Neuronal stem cell (in vitro differentiated cells): ENCODE data around the gene PCK1.
A peak's percentile ranks its signal among the peaks of the same experiment; 100 is the strongest.

Experiments
- DNase-seq: peaks from one replicate; pipeline ENCODE4 v3.0.0-alpha.2; 2013; ENCODE audit warnings: low spot score
- H2AFZ ChIP-seq: one replicate; pipeline ENCODE4 v1.6.1; 2013; ENCODE audit warnings: mild to moderate bottlenecking, low read length, inconsistent platforms
- H2AK5ac ChIP-seq: 2 replicates; pipeline ENCODE4 v1.6.1; 2013; ENCODE audit warnings: low read depth, mild to moderate bottlenecking, inconsistent platforms, low read length, moderate library complexity, mixed read lengths
- H2BK120ac ChIP-seq: 2 replicates; pipeline ENCODE4 v1.6.1; 2013; ENCODE audit warnings: low read depth, mild to moderate bottlenecking, inconsistent platforms, low read length, moderate library complexity, mixed read lengths
- H2BK12ac ChIP-seq: one replicate; pipeline ENCODE4 v1.6.1; 2013; ENCODE audit warnings: low read length, inconsistent platforms
- H2BK15ac ChIP-seq: 2 replicates; pipeline ENCODE4 v1.6.1; 2013; ENCODE audit warnings: mild to moderate bottlenecking, low read length, inconsistent platforms, mixed read lengths
- H2BK5ac ChIP-seq: one replicate; pipeline ENCODE4 v1.6.1; 2013; ENCODE audit warnings: inconsistent platforms, mild to moderate bottlenecking, low read length, moderate library complexity
- H3K14ac ChIP-seq: one replicate; pipeline ENCODE4 v1.6.1; 2013; ENCODE audit warnings: low read length, inconsistent platforms
- H3K18ac ChIP-seq: 2 replicates; pipeline ENCODE4 v1.6.1; 2013; ENCODE audit warnings: low read length, inconsistent platforms
- H3K23ac ChIP-seq: 2 replicates; pipeline ENCODE4 v1.6.1; 2013; ENCODE audit warnings: low read depth, mild to moderate bottlenecking, mixed read lengths, low read length, inconsistent platforms; ENCODE audit not compliant: poor library complexity
- H3K27ac ChIP-seq: replicated peaks from 3 replicates; pipeline ENCODE4 v1.5.1; 2013; ENCODE audit warnings: low read length, inconsistent platforms
- H3K27me3 ChIP-seq, 3 experiments: 2 replicates each; pipeline ENCODE4 v1.6.1; 2013; ENCODE audit warnings: low read length in 3 of 3, mild to moderate bottlenecking in 2 of 3, inconsistent platforms in 1 of 3, low read depth in 1 of 3, mixed read lengths in 1 of 3, moderate library complexity in 1 of 3; ENCODE audit not compliant: control insufficient read depth in 3 of 3, insufficient read depth in 3 of 3
- H3K36me3 ChIP-seq, 2 donors: replicated peaks in 1 of 2; 2 replicates each; pipeline ENCODE4 v1.6.1; 2013; ENCODE audit warnings: low read length in 2 of 2; ENCODE audit not compliant: control insufficient read depth in 2 of 2, insufficient read depth in 2 of 2
- H3K4ac ChIP-seq: 2 replicates; pipeline ENCODE4 v1.6.1; 2013; ENCODE audit warnings: inconsistent platforms, mild to moderate bottlenecking, low read length, moderate library complexity
- H3K4me1 ChIP-seq, 2 donors: 1 replicate in 1 of 2; 2 replicates in 1 of 2; pipeline ENCODE4 v1.6.1; 2013; ENCODE audit warnings: low read length in 2 of 2, low read depth in 1 of 2; ENCODE audit not compliant: control insufficient read depth in 2 of 2, insufficient read depth in 1 of 2
- H3K4me2 ChIP-seq: one replicate; pipeline ENCODE4 v1.6.1; 2013; ENCODE audit warnings: mild to moderate bottlenecking, low read length, inconsistent platforms; ENCODE audit not compliant: insufficient read depth, poor library complexity, severe bottlenecking
- H3K4me3 ChIP-seq, 2 donors: 2 replicates each; pipeline ENCODE4 v1.5.1; 2013; ENCODE audit warnings: low read length in 2 of 2, mild to moderate bottlenecking in 2 of 2, inconsistent platforms in 1 of 2, moderate library complexity in 1 of 2
- H3K79me1 ChIP-seq: one replicate; pipeline ENCODE4 v1.6.1; 2013; ENCODE audit warnings: low read depth, mild to moderate bottlenecking, inconsistent platforms, low read length, moderate library complexity
- H3K9ac ChIP-seq: one replicate; pipeline ENCODE4 v1.6.1; 2013; ENCODE audit warnings: mild to moderate bottlenecking, low read depth, low read length, inconsistent platforms; ENCODE audit not compliant: poor library complexity
- H3K9me3 ChIP-seq, 2 donors: replicated peaks in 1 of 2; 2 replicates each; pipeline versions ENCODE3 to v1.6.1; 2013; ENCODE audit warnings: low read length in 2 of 2, mild to moderate bottlenecking in 2 of 2, inconsistent platforms in 1 of 2, low read depth in 1 of 2, mixed read lengths in 1 of 2, moderate library complexity in 1 of 2; ENCODE audit not compliant: control insufficient read depth in 2 of 2, insufficient read depth in 1 of 2
- H4K8ac ChIP-seq: one replicate; pipeline ENCODE4 v1.6.1; 2013; ENCODE audit warnings: low read depth, mild to moderate bottlenecking, inconsistent platforms, low read length, moderate library complexity
- H4K91ac ChIP-seq: one replicate; pipeline ENCODE4 v1.6.1; 2013; ENCODE audit warnings: low read length, low read depth, mild to moderate bottlenecking, inconsistent platforms; ENCODE audit not compliant: poor library complexity
- WGBS, 2 donors: extraction: QIAGEN DNeasy Blood & Tissue Kit; methylation state at CpG; one replicate each; pipeline ENCODE4 v1.1.7; 2013; ENCODE audit warnings: missing lambda C conversion rate in 2 of 2, mixed read lengths in 1 of 2; ENCODE audit not compliant: insufficient read length in 2 of 2, insufficient replicate concordance in 1 of 2; ENCODE audit errors: extremely low coverage in 2 of 2; 5-methylcytosine and 5-hydroxymethylcytosine counted together

Gene PCK1

GRCh38 chr20:57579331-57579897 lies 18.5 kb downstream of the PCK1 start:
- H2BK12ac ChIP-seq: no peak overlapping the region
- no peak overlapping the region for H3K9ac ChIP-seq
- H3K36me3 ChIP-seq: no peaks in the 10 kb centered on the region
- no peak overlapping the region for H4K91ac ChIP-seq
- H3K79me1 ChIP-seq: peaks cover 3% of the 10 kb centered on the region
- no peak overlapping the region for H3K27ac ChIP-seq
- WGBS, 2 donors: no CpG with 5 or more reads among the region's 11 CpGs
- no peak overlapping the region for H2BK5ac ChIP-seq
- H4K8ac ChIP-seq: no peak overlapping the region
- no peak overlapping the region for H3K18ac ChIP-seq
- peaks cover 0 to 54% (median 0%) of the 10 kb centered on the region in 3 experiments for H3K27me3 ChIP-seq
- H2BK120ac ChIP-seq: no peak overlapping the region
- no peak overlapping the region for H3K4ac ChIP-seq
- H2AK5ac ChIP-seq: no peak overlapping the region
- peaks cover 0 to 4% of the 10 kb centered on the region in 2 donors for H3K4me1 ChIP-seq
- H2AFZ ChIP-seq: peak overlapping the region; percentile 75
- H3K4me3 ChIP-seq: no peak overlapping the region
- peaks cover 0 to 5% of the 10 kb centered on the region in 2 donors for H3K9me3 ChIP-seq
- no peak overlapping the region for H3K4me2 ChIP-seq
- H2BK15ac ChIP-seq: no peak overlapping the region
- no peak overlapping the region for H3K14ac ChIP-seq
- no peak for DNase-seq
- H3K23ac ChIP-seq: no peak overlapping the region

DNA sequence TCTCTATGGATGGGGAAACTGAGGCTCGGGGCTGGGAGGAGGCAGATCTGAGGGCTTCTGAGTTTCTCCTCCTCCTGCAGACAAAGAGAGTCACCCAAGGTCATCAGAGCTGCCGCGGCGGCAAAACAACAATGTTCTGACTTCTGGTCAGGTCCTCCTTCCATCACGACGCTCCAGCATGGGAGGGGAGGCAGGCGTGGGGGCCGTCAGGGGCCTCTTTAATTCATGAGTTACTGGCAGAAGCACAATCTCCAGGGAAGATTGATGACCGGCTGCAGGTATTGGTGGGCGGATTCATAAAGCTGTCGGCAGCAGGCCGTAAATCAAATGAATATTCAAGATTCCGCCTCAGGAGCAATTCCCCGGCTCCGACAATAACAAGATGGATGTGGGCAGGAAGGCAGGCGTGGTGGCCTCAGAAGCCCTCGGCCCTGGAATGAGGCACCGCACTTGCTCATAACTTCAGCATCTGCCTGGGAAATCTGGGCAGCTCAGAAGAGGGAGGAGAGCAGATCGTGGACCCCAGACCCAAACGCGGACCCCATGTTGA lies 19.1 kb downstream of the PCK1 start:
- Histone ChIP-seq H3K4me3 (no peak overlapping the region), H2BK5ac (no peak overlapping the region), H3K79me1 (peaks cover 3% of the 10 kb centered on the region), H3K18ac (no peak overlapping the region), H2BK120ac (no peak overlapping the region), H3K14ac (no peak overlapping the region), H3K36me3 (no peaks in the 10 kb centered on the region), H3K27me3 (peaks cover 0 to 50% (median 0%) of the 10 kb centered on the region in 3 experiments), H4K91ac (no peak overlapping the region), H4K8ac (no peak overlapping the region), H3K4ac (no peak overlapping the region), H2AFZ (peak overlapping the region; percentile 75), H3K9me3 (peaks cover 0 to 5% of the 10 kb centered on the region in 2 donors), H3K23ac (no peak overlapping the region), H2BK12ac (no peak overlapping the region), H3K27ac (no peak overlapping the region), H3K4me2 (no peak overlapping the region), H3K4me1 (peaks cover 0 to 4% of the 10 kb centered on the region in 2 donors), H2BK15ac (no peak overlapping the region), H3K9ac (no peak overlapping the region), H2AK5ac (no peak overlapping the region)
- WGBS, 2 donors: no CpG with 5 or more reads among the region's 21 CpGs
- no peak for DNase-seq

DNA sequence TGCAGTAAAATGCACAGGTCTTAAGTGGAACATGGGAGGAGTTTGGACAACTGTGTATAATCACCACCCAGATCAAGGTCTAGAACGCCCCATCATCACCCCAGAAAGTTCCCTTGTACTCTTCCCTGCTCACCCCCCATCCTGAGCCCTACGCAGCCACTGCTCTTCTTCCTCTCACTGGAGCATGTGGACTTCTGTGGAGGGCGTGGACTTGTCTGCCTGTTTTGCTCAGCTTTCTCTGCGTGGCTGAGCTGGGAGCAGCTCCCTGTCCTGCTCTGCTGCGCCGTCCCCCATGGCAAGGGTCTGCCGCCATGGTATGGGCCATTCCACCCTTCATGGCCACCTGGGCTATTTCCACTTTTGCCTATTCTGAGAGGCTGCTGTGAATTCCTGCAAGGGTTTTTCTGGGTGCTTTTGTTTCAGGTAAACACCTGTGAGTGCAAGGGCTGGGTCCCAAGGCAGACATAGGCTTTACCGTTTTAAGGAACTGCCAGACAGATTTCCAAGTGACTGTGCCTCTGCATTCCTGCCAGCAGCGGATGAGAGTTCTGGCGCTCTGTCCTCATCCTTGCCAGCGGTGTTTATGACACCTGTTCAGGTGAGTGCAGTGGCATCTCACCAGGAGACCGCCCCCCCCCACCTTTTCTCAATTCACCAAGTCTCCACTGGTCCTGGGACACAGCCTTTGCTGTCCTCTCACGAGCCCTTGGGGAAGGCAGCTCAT lies 19.7 kb downstream of the PCK1 start:
- H3K9ac ChIP-seq: no peak overlapping the region
- no CpG with 5 or more reads among the region's 13 CpGs for WGBS, 2 donors
- no peak overlapping the region for H3K4me2 ChIP-seq
- peaks cover 0 to 44% (median 0%) of the 10 kb centered on the region in 3 experiments for H3K27me3 ChIP-seq
- DNase-seq: no peak
- peak overlapping the region; percentile 40 for H2AK5ac ChIP-seq
- H3K4me3 ChIP-seq: no peak overlapping the region
- H3K4me1 ChIP-seq: peaks cover 0 to 4% of the 10 kb centered on the region in 2 donors
- H3K23ac ChIP-seq: peak overlapping the region; percentile 12
- H3K4ac ChIP-seq: no peak overlapping the region
- H4K91ac ChIP-seq: no peak overlapping the region
- H2BK5ac ChIP-seq: no peak overlapping the region
- H3K18ac ChIP-seq: no peak overlapping the region
- no peak overlapping the region for H4K8ac ChIP-seq
- H3K14ac ChIP-seq: no peak overlapping the region
- H3K27ac ChIP-seq: no peak overlapping the region
- H2AFZ ChIP-seq: peak overlapping the region; percentile 75
- no peaks in the 10 kb centered on the region for H3K36me3 ChIP-seq
- H3K9me3 ChIP-seq: peaks cover 0 to 5% of the 10 kb centered on the region in 2 donors
- H2BK120ac ChIP-seq: no peak overlapping the region
- no peak overlapping the region for H2BK12ac ChIP-seq
- H2BK15ac ChIP-seq: no peak overlapping the region
- H3K79me1 ChIP-seq: peaks cover 3% of the 10 kb centered on the region
